ENCODE data around the gene CAAP1.
"Not testable (repeated sequence)": the region's sequence is repeated elsewhere in the genome, so short reads cannot be mapped to it uniquely, and the experiment has no call there.

The CAAP1 gene

GRCh38 chr9:26833792-26834191 lies 58.8 kb downstream of the CAAP1 start:
- no peak for DNase-seq (ENCODE audit: low read depth in 2 of 2)

DNA sequence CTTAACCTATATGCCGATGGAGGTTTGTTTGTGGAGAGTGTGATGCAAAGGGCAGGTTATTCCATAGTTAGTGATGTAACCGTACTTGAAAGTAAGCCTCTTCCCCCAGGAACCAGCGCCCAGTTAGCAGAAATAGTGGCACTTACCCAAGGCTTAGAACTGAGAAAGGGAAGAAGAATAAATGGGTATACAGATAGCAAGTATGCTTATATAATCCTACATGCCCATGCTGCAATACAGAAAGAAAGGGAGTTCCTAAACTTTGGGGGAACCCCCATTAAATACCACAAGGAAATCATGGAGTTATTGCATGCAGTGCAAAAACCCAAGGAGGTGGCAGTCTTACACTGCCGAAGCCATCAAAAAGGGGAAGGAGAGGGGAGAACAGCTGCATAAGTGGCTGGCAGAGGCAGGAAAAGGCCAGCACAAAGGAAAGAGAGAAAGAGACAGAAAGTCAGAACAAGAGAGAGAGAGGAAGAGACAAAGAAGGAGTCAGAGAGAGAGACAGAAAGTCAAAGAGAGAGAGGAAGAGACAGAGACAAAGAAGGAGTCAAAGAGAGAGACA lies 64.1 kb downstream of the CAAP1 start:
- DNase-seq (ENCODE audit: low read depth in 2 of 2) = not testable (repeated sequence)

DNA sequence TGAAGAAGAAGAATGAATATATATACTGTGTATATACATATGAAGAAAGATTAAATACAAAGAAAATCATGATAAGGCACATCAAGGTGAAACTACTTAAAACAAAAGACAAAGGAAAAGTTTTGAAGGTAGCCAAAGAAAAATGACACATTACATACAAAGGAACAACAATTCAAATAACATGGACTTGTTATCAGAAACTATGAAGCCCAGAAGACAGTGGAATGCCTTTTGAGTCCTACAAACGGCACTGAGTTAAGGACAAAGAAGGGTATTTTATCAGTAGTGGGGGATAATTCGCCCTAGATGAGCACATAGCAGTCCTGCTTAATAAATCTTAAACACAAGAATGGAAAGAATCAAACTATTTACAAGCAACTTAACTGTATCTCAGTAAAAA lies 77.8 kb downstream of the CAAP1 start:
- DNase-seq (ENCODE audit: low read depth in 2 of 2) = no peak

GRCh38 chr9:26813247-26813646 lies 79.4 kb downstream of the CAAP1 start:
- DNase-seq (ENCODE audit: low read depth in 2 of 2) = no peak

DNA sequence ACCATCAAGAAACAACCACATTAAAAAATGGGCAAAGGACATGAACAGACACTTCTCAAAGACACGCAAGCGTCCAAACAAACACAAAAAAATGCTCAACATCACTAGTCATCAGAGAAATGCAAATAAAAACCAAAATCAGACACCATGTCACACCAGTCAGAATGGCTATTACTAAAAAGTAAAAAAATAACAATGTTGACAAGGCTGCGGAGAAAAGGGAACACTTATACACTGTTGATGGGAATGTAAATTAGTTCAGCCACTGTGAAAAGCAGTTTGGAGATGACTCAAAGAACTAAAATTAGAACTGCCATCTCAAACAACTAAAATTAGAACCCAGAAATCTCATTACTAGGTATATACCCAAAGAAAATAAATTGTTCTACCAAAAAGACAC lies 80.4 kb downstream of the CAAP1 start:
- DNase-seq (ENCODE audit: low read depth in 2 of 2) = no peak

GRCh38 chr9:26811106-26811505 lies 81.5 kb downstream of the CAAP1 start:
- no peak for DNase-seq (ENCODE audit: low read depth in 2 of 2)

DNA sequence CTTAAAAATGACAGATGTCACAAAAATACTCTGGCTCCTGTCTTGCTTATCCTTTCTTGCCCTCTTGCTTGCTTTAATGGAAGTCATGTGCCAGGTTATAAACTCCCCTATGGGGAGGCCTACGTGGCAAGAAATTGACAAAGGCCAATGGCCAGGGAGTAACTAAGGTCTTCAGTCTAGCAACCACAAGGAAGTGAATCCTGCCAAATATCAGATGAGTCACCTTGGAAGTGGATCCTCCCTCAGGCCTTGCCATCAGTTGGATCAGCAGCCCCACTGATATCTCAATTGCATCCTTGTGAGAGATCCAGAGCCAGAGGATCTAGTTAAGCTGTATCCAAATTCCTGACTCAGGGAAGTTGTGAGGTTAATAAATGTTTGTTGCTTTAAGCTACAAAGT lies 82.8 kb downstream of the CAAP1 start:
- no peak for DNase-seq (ENCODE audit: low read depth in 2 of 2)

DNA sequence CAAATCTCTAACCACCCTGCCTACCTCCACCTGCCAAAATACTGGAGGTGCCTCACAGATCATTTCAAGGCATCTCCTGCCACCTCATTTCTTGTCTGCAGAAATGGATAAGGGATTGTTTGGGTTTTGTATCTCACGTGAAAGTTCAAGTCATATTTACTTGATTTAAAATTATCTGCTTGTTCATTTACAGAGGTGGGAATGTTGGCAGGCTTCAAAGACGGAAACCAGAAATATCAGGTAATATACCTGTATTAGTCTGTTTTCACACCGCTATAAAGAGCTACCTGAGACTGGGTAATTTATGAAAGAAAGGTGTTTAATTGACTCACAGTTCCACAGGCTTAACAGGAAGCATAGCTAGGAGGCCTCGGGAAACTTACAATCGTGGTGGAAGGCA lies 85.4 kb downstream of the CAAP1 start:
- DNase-seq (ENCODE audit: low read depth in 2 of 2) = no peak

- no peak for DNase-seq (ENCODE audit: low read depth in 2 of 2)
Observed at GRCh38 chr9:26802921-26803320, 89.7 kb downstream of the CAAP1 start.

DNA sequence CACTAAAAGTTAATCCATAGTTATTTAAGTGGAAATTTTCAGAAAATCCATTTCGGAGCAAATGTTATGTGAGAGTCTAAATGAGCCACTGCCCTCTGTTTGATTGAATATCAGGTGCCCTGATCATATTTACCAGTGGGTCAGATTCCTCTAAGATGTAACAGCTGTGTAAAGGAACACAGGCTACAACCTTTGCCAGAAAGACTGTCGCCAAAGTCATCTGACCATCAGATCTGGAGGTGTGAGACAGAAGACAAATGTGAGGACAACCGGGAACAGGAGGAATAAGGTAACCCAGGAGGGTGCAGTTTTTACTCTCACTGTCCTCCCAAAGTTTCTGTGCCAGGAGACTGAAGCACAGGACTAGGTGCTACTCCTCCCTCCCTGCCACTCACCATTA lies 90.8 kb downstream of the CAAP1 start:
- no peak for DNase-seq (ENCODE audit: low read depth in 2 of 2)

GRCh38 chr9:26800322-26800721 lies 92.3 kb downstream of the CAAP1 start:
- DNase-seq (ENCODE audit: low read depth in 2 of 2) = no peak

DNA sequence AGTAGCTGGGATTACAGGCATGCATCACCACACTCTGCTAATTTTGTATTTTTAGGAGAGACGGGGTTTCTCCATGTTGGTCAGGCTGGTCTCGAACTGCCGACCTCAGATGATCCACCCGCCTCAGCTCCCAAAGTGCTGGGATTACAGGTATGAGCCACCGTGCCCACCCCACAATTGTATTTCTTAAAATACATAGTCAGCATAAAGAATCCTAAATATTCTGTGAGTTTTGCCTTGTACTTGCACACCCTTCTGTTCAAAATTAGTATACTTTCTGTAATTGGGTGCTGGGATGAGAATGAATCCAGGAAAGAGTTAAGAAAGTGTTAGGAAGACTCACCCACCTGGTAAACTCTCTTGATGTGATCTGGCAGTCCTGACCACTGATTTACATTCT lies 101.3 kb downstream of the CAAP1 start:
- no peak for DNase-seq (ENCODE audit: low read depth in 2 of 2)

All from stimulated activated CD4-positive, alpha-beta T cell treated with anti-CD3 and anti-CD28 coated beads, Interleukin-15, amount 100 ng/mL, for 48 hours (primary cell).